Colonic mucosa (tissue), 4 donors: Measurements from ENCODE around the gene EMP2. TPM values are rescaled to one million over a fixed set of nuclear protein-coding genes. Genes with fewer than 3 reads are reported as not detected.
"Not testable (repeated sequence)": the region's sequence is repeated elsewhere in the genome, so short reads cannot be mapped to it uniquely, and the experiment has no call there.

Experiments
- DNase-seq: peaks from one replicate; pipeline ENCODE4 v3.0.0-alpha.2; 2020
- H3K27ac ChIP-seq: fragments of 200-600 bp; one replicate; pipeline ENCODE4 v1.8.0; 2021
- H3K27me3 ChIP-seq: fragments of 200-600 bp; one replicate; pipeline ENCODE4 v1.8.0; 2021
- H3K36me3 ChIP-seq: fragments of 200-600 bp; one replicate; pipeline ENCODE4 v1.8.0; 2021
- H3K4me1 ChIP-seq: fragments of 200-600 bp; one replicate; pipeline ENCODE4 v1.8.0; 2021; ENCODE audit warnings: mild to moderate bottlenecking
- H3K4me3 ChIP-seq: fragments of 200-600 bp; one replicate; pipeline ENCODE4 v1.8.0; 2021
- H3K9ac ChIP-seq, 2 donors: one replicate each; pipeline ENCODE4 v1.7.0; 2013; ENCODE audit warnings: control low read depth in 2 of 2, low read depth in 2 of 2, low read length in 2 of 2
- H3K9me3 ChIP-seq: fragments of 200-600 bp; one replicate; pipeline ENCODE4 v1.8.0; 2021
- CTCF ChIP-seq: fragments of 200-600 bp; IDR thresholded peaks from one replicate; pipeline ENCODE4 v1.8.0; 2022; ENCODE audit warnings: antibody characterized with exemption, mild to moderate bottlenecking
- intact Hi-C: fragments of 100-400 bp; cut with DNase I; formaldehyde crosslinking; loops from one replicate; pipeline ENCODE4 v1.14.1; 2022
- total RNA-seq, 2 donors: library from RNA; stranded (reverse); fragmentation: NEBNext Ultra II Directional in 1 of 2; extraction: Animal tissue kit (Norgen Biotek cat#: 25700) in 1 of 2; gene quantifications; one replicate each; pipeline ENCODE4 v1.2.1, GENCODE V29; 2021
- donor health status: healthy.
- donor health status: DM: no; HTN: no; CAD: no.
- donor health status: DM: no; HTN: no; CAD: no.

The EMP2 gene
- total RNA-seq, 2 donors from 2014 or later: 113 to 133 TPM

- Histone ChIP-seq H3K27me3 (no peaks in the 10 kb centered on the region), H3K9ac (no peak overlapping the region), H3K9me3 (no peaks in the 10 kb centered on the region), H3K4me1 (no peaks in the 10 kb centered on the region), H3K4me3 (no peak overlapping the region), H3K27ac (no peak overlapping the region), H3K36me3 (no peaks in the 10 kb centered on the region)
- no peak for DNase-seq
- TF ChIP-seq CTCF: no peak
- intact Hi-C loops: no loop called here
Observed at GRCh38 chr16:10561425-10561824, 19.0 kb downstream of the EMP2 start.

GRCh38 chr16:10561001-10561400 is 19.4 kb downstream of the EMP2 start:
- no peaks in the 10 kb centered on the region for H3K27me3 ChIP-seq
- H3K36me3 ChIP-seq: no peaks in the 10 kb centered on the region
- no peaks in the 10 kb centered on the region for H3K4me1 ChIP-seq
- no peaks in the 10 kb centered on the region for H3K9me3 ChIP-seq
- intact Hi-C loops: no loop called here
- H3K4me3 ChIP-seq: no peak overlapping the region
- no peak for DNase-seq
- H3K27ac ChIP-seq: no peak overlapping the region
- TF ChIP-seq CTCF: no peak
- H3K9ac ChIP-seq: no peak overlapping the region

GRCh38 chr16:10559792-10560191 is 20.6 kb downstream of the EMP2 start:
- H3K27me3 ChIP-seq, H3K9ac ChIP-seq, H3K4me3 ChIP-seq, H3K36me3 ChIP-seq, H3K9me3 ChIP-seq, intact Hi-C loops, DNase-seq, H3K4me1 ChIP-seq: not testable (repeated sequence)
- peak overlapping the region; percentile 42 for H3K27ac ChIP-seq

GRCh38 chr16:10558746-10559641 is 21.4 kb downstream of the EMP2 start:
- Histone ChIP-seq H3K9me3 (no peaks in the 10 kb centered on the region), H3K36me3 (no peaks in the 10 kb centered on the region), H3K4me1 (no peaks in the 10 kb centered on the region), H3K4me3 (no peak overlapping the region), H3K27ac (peak overlapping the region; percentile 42), H3K27me3 (no peaks in the 10 kb centered on the region), H3K9ac (peak overlapping the region; percentile 14 to 53)
- intact Hi-C loops: no loop called here
- no peak for TF ChIP-seq CTCF
- peak; percentile 43 for DNase-seq

- H3K4me1 ChIP-seq: no peaks in the 10 kb centered on the region
- intact Hi-C loops: no loop called here
- no peak for DNase-seq
- H3K36me3 ChIP-seq: no peaks in the 10 kb centered on the region
- no peaks in the 10 kb centered on the region for H3K27me3 ChIP-seq
- no peaks in the 10 kb centered on the region for H3K9me3 ChIP-seq
- TF ChIP-seq CTCF: no peak
- H3K9ac ChIP-seq: peak overlapping the region in 1 of 2 donors; percentile 43
- peak overlapping the region; percentile 42 for H3K27ac ChIP-seq
- H3K4me3 ChIP-seq: no peak overlapping the region
Observed at GRCh38 chr16:10558305-10558704, 22.1 kb downstream of the EMP2 start.

- Histone ChIP-seq H3K9me3 (no peaks in the 10 kb centered on the region), H3K27ac (no peak overlapping the region), H3K36me3 (no peaks in the 10 kb centered on the region), H3K9ac (no peak overlapping the region), H3K4me1 (no peaks in the 10 kb centered on the region), H3K27me3 (no peaks in the 10 kb centered on the region), H3K4me3 (no peak overlapping the region)
- TF ChIP-seq CTCF: no peak
- DNase-seq: no peak
- intact Hi-C loops: no loop called here
Observed at GRCh38 chr16:10557750-10558149, 22.6 kb downstream of the EMP2 start.
